Measurements from ENCODE around the gene MYO10. TPM values are rescaled to one million over a fixed set of nuclear protein-coding genes. Genes with fewer than 3 reads are reported as not detected.
"Not testable (repeated sequence)": the region's sequence is repeated elsewhere in the genome, so short reads cannot be mapped to it uniquely, and the experiment has no call there.

Gene MYO10
- total RNA-seq, 1 donor from 2014 or later: 7.1 TPM

DNA sequence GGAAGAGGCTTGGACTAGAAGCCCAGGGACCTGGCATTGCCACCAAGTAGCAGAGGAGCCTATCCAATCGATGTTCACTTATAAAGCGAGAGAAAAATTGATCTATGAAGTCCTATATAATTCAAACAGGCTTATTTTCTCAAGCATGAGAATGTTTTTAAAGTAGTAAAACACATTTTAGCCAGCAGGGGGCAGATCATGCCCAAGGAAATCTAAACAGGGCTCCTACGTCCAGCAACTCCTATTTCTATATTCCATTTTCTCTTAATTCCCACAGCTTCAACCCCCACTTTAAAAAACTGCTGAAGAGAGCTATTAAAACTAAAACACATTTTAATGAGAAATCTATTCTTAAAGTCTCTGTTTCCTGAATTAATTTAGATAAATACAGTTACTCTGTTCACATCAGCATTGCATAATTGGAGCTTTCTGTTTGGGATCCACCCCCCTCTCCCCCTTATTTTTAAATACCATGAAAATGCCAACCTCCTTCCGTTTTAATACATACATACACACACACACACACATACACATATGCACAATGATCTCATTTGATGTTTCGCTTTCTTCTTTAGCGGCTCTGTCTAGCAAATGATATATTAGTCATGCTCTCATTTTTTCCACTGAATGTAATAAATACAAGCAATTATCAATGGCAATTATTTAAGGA is 144.9 kb downstream of the MYO10 start:
- peak; percentile 79 for ATAC-seq
- DNase-seq (ENCODE audit: low spot score): no peak

DNA sequence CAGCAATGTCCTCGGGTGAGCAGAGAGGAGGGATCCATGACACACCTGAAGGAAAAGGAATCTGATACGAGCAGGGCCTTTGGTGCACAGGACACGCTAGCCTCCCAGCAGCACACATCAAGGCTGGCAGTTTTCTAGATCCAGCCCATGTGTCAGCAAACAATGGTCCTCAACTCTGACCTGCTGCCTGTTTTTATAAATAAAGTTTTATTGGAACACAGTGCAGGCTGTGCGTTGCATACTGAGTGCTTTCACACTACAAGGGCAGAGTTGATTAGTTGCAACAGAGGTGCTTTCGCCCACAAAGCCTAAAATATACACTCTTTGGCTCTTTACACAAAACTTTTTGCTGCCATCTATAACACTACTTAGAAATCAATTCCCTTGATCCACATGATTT is 147.1 kb downstream of the MYO10 start:
- DNase-seq (ENCODE audit: low spot score) (no peak), ATAC-seq (no peak)

DNA sequence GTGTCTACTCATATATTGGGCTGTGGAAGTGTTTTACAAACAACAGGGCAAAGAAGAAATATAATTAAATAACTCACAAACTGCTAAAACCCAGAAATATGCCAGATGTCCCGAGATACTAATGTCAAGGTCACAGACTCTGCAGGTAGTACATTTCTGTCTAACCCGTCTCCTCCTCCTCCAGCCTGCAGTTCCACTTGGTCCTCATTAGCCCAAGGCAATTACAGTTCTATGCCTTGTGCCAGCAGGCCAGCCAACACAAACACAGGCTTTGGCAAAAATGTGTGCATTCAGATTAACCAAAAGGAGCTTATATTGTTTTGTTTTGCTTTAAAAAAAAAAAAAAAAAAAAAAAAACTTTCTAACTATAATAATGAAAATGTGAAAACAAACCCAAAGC is 148.8 kb downstream of the MYO10 start:
- ATAC-seq (peak; percentile 19), DNase-seq (ENCODE audit: low spot score) (no peak)

DNA sequence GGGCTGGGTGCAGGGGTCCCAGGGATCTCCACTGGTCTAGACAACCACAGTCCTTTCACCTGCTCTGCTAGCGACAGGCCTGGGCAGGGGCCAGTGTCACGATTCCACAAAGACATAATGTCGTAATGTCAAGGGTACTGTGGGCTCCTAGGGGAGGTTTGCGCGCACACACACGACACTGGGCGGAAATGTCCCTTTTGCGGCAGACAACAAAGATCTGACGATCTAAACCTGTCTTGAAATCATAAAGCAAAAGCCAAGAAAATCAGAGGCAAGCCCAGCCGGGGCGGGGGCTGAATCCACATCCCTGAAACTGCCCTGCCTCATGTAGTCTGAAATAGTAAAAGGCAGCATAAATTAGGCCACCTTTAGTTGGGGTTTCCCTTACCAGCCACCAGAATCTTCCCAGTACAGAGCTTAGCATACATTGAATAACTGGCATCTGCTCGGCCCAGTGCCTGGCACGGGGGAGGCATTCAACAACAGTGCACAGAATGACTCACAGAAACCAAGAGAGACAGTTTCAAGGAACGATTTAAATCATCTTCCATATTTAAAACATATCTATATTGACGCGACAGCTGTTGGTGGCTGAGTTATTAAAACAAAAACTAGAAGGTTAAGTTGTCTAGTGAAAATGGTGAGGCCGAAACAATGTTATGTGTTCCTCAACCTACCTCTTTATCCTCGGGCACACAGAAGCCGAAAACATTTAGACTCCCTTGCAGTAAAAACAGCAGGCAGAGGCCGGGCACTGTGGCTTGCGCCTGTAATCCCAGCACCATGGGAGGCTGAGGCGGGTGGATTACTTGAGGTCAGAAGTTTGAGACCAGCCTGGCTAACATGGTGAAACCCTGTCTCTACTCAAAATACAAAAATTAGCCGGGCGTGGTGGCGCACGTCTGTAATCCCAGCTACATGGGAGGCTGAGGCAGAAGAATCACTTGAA is 151.0 kb downstream of the MYO10 start:
- ATAC-seq: no peak
- DNase-seq (ENCODE audit: low spot score): no peak

DNA sequence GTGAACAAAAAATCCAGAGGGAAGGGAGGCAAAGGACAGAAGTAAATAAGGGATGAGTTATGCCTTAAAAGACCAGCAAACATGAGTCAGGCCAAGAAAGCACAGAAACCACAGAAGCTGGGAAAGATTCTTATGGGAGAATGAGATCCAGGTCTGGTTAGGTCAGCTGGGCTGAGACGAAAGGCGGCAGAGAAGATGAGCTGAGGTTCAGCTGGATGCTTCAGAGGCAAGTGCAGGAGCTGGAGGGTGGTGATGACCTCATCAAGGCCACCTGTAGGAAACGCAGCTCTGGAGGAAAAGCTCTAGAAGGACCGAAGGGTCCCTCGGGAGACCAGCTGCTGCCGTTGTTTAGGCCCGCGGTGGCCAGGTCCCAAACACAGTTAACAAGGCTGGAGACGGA is 152.0 kb downstream of the MYO10 start:
- ATAC-seq: no peak
- no peak for DNase-seq (ENCODE audit: low spot score)

DNA sequence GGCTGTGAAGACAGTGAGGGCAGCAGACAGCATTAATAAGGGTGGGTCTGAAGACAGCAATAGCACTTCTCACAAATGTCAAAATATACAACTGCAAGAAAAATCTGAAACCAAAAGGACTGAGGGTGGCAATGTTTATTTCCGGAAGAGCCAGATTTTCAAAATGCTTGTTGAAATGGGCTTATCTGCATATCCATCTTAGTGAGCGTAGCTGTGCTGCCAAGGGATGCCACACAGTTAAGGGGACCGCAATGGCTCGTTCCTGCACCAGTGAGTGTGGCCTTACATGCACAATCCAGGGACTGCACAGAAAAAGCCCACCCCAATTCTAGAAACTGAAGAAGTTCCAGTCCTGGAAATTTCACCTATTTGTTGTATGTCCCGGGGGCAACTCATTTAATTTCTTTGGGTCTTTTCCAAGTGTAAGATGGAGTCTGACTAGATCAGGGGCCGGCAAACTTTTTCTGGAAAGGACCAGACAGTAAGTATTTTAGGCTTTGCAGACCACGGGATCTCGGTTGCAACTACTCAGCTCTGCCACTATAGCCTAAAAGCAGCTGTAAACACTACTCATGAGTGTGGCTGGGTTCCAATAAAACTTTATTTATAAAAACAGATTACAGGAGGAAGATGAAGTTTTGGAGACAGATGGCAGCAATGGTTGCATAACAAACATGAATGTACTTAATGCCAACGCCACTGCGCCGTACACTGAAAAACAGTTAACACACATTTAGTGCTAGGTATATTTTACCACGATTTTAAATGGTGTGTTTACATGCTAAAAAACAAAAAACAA is 154.1 kb downstream of the MYO10 start:
- ATAC-seq (no peak), DNase-seq (ENCODE audit: low spot score) (no peak)

DNA sequence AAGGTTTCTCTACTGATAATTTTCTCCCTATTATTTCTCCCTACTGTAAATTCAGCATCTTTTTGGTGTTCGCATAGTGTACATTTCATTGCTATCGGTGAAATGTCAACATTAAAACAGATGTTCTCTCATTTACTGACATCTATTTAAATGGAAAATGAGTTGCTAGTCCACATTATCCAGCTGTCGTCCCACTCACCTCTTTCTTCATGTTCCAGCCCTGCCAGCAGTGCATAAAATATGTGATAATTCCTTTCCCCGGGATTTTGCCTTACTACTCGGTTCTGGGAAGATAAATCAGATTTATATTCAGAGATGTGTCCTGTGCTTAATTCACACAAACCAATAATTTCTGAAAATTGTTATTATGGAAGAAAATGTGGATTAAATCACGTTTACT is 155.8 kb downstream of the MYO10 start:
- no peak for DNase-seq (ENCODE audit: low spot score)
- no peak for ATAC-seq

DNA sequence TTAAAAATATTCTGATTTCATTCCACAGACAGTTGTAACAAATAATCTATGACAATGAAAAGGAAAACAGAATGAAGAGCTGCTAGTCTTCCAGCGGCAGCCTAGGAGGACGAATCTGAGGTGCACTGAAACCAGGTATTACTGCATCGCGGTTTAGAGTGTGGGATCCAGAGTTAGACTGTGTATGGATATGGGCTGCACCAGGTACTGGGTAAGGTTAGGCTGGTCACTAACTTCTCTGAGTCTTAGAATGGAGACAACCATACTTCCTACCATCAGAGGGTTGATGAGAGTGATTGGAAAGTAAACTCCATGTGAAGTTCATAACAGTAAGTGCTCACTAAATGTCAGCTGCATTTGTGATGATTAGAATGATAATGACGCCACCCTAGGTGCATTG is 158.7 kb downstream of the MYO10 start:
- DNase-seq (ENCODE audit: low spot score) (no peak), ATAC-seq (no peak)

DNA sequence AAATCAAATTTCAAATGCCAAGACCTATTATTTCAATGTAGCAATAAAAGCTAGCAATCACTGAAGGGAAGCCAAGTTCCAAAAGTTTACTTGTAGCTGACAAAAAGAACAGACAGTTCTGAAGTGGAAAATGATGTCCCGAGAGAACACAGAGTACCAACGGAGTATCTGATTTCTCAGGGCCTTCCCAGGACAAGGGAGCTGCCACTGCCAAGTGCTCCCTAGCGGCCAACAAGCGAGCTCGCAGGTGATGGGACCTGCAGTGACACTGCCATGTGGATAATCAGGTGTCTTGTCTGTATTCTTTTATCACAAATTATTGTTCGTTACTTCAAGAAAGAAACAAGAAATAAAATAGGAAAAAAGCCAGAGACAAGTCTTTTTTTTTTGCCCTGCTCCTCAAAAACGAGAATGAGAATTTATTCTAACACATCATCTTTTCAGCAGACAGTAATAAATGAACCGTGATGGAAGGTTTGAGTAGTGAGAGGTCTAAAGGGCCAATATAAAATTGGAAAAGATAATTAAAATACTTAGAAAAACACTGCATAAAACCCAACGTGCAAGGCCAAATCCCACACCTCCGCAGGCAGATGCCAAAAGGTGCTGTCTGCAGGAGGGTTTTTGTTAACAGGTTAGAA is 159.4 kb downstream of the MYO10 start:
- no peak for DNase-seq (ENCODE audit: low spot score)
- peak; percentile 93 for ATAC-seq

DNA sequence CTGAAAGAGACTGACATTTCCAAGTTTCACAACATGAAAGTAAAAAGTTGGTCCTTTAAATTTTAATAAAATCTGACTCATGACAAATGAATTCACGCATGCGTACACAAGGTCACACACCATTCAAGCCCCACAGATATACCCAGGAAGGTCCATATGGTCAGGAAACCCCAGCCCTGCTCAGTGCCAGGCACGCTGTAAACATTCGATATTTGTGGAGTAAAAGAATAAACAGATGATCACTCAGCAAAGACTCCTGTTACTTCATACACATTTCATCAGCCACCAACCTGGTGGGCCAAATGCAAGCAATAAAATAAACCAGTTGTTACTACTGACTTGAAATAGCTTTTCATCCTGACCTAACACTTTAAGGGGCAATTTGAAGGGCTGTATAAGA is 161.3 kb downstream of the MYO10 start:
- ATAC-seq (no peak), DNase-seq (ENCODE audit: low spot score) (no peak)

DNA sequence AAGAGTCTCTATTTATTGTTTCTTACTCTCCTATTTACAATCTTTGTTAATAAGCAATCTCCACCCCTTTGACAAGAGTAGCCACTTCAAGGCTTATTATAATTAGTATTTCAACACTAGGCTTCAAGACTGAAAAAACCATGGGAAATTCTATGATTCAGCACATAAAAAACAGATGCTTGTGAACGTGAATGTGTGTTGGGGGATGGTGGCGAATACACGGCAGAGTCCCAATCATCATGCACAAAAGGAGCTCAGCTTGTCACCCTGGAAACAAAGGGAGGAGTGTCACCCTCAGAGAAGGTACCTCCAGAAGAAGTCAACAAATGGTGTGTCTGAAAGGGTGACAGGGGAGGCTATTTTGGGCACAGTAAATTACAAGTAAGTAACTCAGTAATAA is 162.1 kb downstream of the MYO10 start:
- no peak for ATAC-seq
- no peak for DNase-seq (ENCODE audit: low spot score)

DNA sequence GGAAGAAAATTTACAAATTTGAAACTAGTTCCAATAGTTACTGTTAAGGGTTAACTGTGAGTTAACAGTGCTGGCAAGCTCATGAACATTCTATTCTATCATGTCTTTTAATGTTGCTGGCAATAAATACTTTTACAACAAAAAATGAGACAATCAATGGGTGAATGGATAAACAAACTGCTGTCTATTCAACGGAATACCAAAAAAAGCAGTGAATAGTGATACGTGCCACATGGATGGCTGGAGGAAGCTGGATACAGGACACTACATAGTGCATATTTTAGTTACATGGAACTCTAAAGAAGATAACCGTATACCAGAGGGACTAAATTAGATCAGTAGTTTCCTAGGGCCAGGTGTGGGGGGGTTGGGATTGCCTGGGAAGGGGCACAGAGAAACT is 163.5 kb downstream of the MYO10 start:
- no peak for ATAC-seq
- no peak for DNase-seq (ENCODE audit: low spot score)

DNA sequence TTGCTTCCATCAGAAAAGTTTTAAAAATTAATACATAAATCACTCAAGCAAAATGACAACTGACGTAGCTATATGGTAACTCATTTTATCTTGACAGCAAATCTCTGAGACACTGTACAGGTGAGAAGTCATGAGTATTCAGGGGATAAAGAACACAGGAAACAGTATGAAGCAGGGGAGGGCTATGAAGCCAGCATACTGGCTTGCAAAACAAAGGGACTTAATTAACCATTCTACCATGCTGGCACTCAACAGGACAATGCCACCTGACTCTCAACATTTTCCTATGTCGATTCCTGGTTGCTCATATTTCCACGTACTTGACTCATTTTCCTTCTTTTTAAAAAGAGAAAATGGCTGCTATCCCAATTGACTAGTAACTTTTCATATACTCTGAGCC is 167.9 kb downstream of the MYO10 start:
- DNase-seq (ENCODE audit: low spot score): no peak
- ATAC-seq: no peak

DNA sequence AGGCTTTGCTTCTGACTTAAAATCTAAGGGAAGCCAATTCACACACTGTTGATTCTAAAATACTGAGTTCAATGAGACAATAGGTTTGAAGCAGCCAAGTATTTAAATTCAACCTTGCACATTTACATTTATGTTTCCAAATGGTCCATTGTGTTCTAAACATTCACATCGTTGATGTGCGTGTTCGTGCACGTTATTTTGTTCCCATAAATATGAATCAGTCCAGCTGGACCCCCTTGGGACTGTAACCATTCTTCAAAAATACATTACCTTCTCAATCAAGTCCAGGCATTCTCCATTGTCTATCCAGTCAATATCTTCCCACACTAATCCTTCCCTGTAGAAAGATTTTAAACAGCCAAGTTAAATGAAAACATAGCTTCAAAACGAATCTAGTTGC is 172.9 kb downstream of the MYO10 start:
- no peak for ATAC-seq
- DNase-seq (ENCODE audit: low spot score): no peak

DNA sequence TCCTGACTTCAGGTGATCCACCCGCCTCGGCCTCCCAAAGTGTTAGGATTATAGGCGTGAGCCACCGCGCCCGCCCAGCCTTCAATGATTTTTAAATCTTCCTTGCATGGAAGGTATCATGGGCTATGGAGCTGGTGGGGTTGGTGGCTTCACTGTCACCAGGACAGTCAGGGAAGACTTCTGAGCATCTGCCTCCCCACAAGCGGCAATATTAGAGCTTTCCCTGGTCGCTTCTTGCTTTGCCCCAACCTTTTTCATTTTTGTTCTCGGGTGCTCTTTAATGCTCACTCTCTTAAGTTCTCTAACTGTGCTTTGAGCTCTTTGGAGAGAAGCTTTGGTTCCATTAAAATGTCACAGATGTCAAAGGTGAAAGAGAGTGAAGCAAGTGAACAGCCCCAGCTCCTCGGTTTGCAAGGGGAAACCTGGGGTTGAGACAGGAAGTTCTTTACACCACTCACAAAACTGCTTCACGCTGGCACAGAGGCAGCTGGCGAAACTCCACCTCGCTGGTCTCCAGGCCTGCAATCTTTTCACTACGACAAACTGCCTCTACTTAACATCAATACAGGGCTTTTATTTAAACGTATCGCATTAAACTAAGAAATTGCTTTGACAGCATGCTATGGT is 176.8 kb downstream of the MYO10 start:
- no peak for DNase-seq (ENCODE audit: low spot score)

DNA sequence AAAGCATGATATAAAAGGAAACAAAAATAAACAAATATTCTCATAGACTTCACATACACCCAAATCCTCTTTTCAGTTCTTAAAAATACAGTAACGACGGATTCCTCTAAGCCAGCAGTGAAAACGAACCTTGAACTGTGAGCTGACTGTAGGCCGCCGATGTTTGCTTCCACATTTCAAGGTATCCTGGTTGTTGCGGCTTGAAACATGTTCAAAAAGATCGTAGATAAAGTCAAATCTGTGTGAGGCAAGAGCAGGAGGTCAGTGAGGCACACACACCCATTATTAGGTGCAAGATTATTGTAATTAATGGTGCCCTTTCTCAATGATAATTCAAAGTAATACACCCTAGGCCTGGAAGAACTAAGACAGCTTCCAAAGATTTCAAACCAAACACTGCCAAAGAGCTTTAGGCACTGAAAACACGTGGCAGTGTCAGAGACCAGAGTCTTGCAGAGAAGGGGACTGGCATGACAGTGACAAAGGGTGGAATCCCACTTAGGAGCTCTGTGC is 178.0 kb downstream of the MYO10 start:
- ATAC-seq (peak; percentile 44), DNase-seq (ENCODE audit: low spot score) (no peak)

More for the DNA sequence above, 176.8 kb downstream of the MYO10 start:
- no peak for ATAC-seq

DNA sequence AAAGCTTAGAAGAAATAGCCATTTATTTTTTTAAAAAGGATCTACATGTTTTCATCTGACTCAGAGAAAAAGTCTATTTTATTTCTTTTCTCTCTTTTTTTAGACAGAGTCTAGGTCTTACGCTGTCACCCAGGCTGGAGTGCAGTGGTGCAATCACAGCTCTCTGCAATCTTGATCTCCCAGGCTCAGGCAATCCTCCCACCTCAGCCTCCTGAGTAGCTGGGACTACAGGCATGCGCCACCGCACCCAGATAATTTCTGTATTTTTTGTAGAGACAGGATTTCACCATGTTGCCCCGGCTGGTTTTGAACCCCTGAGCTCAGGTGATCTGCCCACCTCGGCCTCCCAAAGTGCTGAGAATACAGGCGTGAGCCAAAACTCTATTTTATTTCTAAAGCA is 178.5 kb downstream of the MYO10 start:
- DNase-seq (ENCODE audit: low spot score); ATAC-seq: not testable (repeated sequence)

DNA sequence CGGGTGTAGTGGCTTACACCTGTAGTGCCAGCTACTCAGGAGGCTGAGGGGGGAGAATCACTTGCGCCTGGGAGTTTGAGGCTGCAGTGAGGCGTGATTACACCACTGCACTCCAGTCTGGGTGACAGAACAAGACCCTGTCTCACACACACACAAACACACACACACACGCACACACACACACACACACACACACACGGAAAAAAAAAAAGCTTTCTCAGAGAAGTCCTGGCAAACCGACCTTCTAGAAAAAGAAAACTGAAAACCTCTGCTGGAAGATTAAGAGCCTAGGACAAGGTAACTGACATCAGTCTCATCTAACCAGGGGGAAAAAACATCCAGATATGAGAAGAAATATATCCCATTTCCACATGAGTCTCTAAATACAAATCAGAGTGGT is 178.9 kb downstream of the MYO10 start:
- no peak for ATAC-seq
- DNase-seq (ENCODE audit: low spot score): no peak

DNA sequence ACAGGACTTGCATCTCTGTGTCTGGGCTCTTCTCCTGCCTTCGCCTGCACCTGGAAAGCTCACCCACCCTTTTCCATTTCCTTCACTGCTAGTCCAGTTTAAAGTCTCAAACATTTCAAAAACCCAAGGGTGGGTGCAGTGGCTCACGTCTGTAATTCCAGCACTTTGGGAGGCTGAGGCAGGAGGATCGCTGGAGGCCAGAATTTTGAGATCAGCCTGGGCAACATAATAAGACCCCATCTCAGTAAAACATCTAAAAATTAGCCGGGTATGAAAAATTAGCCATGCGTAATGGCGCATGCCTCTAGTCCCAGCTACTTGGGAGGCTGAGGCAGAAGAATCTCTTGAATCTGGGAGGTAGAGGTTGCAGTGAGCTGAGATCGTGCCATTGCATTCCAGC is 179.4 kb downstream of the MYO10 start:
- ATAC-seq (no peak), DNase-seq (ENCODE audit: low spot score) (no peak)

DNA sequence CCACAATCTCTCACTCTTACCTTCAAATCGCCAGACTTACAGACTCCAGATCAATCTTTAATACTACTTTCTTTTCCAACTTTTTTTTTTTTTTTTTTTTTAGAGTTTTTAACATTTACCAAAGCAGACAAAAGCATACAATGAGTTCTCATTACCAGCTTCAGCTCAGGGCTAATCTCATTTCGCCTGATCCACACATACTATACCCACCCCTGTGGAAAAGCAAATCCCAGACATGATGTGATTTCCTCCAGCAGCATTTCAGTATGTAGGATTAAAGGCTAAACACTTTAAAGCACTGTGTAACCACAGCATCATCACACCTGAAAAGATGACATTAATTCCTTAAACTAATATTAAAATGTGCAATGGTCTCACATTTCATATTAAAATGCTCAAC is 180.4 kb downstream of the MYO10 start:
- ATAC-seq (no peak), DNase-seq (ENCODE audit: low spot score) (no peak)
